ENCODE results near the gene CASP1. TPM values are rescaled to one million over a fixed set of nuclear protein-coding genes. Genes with fewer than 3 reads are reported as not detected.

Gene CASP1
- total RNA-seq, 1 experiment from 2014 or later, result not detected

DNA sequence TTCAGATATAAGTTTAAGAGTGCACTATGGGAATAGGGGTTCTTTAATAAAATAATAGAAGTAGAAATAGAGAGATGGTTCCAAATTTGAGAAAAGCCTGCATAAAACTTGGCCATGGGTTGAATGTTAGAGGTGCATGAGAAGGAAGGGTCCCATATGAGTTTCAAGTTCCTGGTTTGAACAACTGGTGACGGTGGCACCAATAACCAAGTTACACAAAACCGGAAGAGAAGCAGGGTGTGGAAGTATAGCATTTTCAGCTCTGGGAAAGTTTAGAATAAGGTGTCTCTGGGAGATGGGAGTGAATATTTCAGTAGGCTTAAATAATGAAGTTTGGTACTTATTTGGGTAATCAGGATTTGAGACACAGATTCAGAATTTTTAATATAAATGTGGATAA is 2.4 kb downstream of the CASP1 start:
- Histone ChIP-seq H2AFZ (ENCODE audit: low read length) (no peak overlapping the region), H2BK20ac (ENCODE audit: low read depth, low read length, poor library complexity, severe bottlenecking) (no peak overlapping the region), H3K23me2 (ENCODE audit: insufficient read length, low read depth, low read length, poor library complexity, severe bottlenecking) (no peaks in the 10 kb centered on the region), H3K27me3 (ENCODE audit: insufficient read depth, low read length) (no peaks in the 10 kb centered on the region), H3K18ac (ENCODE audit: insufficient read length, low read depth, low read length) (no peak overlapping the region), H3K79me2 (ENCODE audit: insufficient read depth, low read length) (no peaks in the 10 kb centered on the region), H4K8ac (replicated peaks; ENCODE audit: insufficient read length, low read depth, low read length) (no peak overlapping the region), H3K4me1 (ENCODE audit: insufficient read depth, low read length) (no peaks in the 10 kb centered on the region), H4K20me1 (ENCODE audit: control insufficient read depth, insufficient read depth, insufficient read length) (no peaks in the 10 kb centered on the region), H2BK12ac (ENCODE audit: insufficient read length, low read depth, low read length) (no peak overlapping the region), H3K14ac (ENCODE audit: insufficient read depth, low read length) (no peak overlapping the region), H2BK120ac (ENCODE audit: low read depth, low read length, poor library complexity, severe bottlenecking) (no peak overlapping the region), H3K4ac (ENCODE audit: low read depth, low read length) (no peak overlapping the region), H2AK5ac (ENCODE audit: insufficient read length, low read length) (no peak overlapping the region), H4K91ac (ENCODE audit: insufficient read length, low read depth, low read length) (no peak overlapping the region), H3T11ph (ENCODE audit: low read length) (no peak overlapping the region), H3K9me3 (ENCODE audit: control insufficient read depth, low read depth, low read length) (no peaks in the 10 kb centered on the region), H2BK15ac (ENCODE audit: low read depth, low read length) (no peak overlapping the region), H2BK5ac (ENCODE audit: insufficient read length, low read length) (no peak overlapping the region), H3K56ac (ENCODE audit: insufficient read length, low read depth, low read length) (no peak overlapping the region), H3K27ac (ENCODE audit: insufficient read length, low read depth, low read length) (no peak overlapping the region), H3K23ac (ENCODE audit: insufficient read length, low read depth, low read length) (no peak overlapping the region), H3K9ac (ENCODE audit: extremely low read depth, insufficient read length, low read length) (no peak overlapping the region), H3K4me2 (ENCODE audit: insufficient read depth, insufficient read length, low read length) (no peak overlapping the region), H3K79me1 (ENCODE audit: insufficient read depth, low read depth, low read length, poor library complexity, severe bottlenecking) (no peaks in the 10 kb centered on the region), H4K5ac (ENCODE audit: insufficient read length, low read depth, low read length) (no peak overlapping the region)
- H3K4me3 Mint-ChIP-seq, result no peak overlapping the region
- no CpG with 5 or more reads among the region's 2 CpGs for WGBS (ENCODE audit: extremely low coverage, insufficient read length, low lambda C conversion rate)
- no peak overlapping the region for H3K27ac Mint-ChIP-seq
- H3K9me3 Mint-ChIP-seq, result no peaks in the 10 kb centered on the region
- H3K4me1 Mint-ChIP-seq, result no peaks in the 10 kb centered on the region
- TF ChIP-seq, protein P1, sequence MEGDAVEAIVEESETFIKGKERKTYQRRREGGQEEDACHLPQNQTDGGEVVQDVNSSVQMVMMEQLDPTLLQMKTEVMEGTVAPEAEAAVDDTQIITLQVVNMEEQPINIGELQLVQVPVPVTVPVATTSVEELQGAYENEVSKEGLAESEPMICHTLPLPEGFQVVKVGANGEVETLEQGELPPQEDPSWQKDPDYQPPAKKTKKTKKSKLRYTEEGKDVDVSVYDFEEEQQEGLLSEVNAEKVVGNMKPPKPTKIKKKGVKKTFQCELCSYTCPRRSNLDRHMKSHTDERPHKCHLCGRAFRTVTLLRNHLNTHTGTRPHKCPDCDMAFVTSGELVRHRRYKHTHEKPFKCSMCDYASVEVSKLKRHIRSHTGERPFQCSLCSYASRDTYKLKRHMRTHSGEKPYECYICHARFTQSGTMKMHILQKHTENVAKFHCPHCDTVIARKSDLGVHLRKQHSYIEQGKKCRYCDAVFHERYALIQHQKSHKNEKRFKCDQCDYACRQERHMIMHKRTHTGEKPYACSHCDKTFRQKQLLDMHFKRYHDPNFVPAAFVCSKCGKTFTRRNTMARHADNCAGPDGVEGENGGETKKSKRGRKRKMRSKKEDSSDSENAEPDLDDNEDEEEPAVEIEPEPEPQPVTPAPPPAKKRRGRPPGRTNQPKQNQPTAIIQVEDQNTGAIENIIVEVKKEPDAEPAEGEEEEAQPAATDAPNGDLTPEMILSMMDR (conservative IDR thresholded peaks at IDR 0.05), result no peak
- H3K36me3 Mint-ChIP-seq (ENCODE audit: insufficient read depth in 1 of 3, low read depth in 3 of 3), result peaks cover 0 to 3% (median 0%) of the 10 kb centered on the region in 3 experiments; a peak in 2 of 7 replicates
- H3K27me3 Mint-ChIP-seq (ENCODE audit: low read depth), result no peaks in the 10 kb centered on the region
- no peak for DNase-seq

All from H9 (cell line).